Daoy (cell line): ENCODE measurements around the gene GMIP. TPM values are rescaled to one million over a fixed set of nuclear protein-coding genes. Genes with fewer than 3 reads are reported as not detected.

Source experiments
- total RNA-seq: library from RNA; depleted of rRNA; stranded (reverse); fragments of >200 nt; shearing (Covaris generic); gene quantifications from 2 replicates; pipeline ENCODE4 v1.2.3, GENCODE V29; 2014; rRNA removed

The GMIP gene
- total RNA-seq, 1 experiment from 2014 or later = 2.2 TPM

Other genes with a start within 250 kb of the GMIP start
- 43.9 and 45.6 TPM in 2 replicates for gene GATAD2A, start 238.0 kb downstream of the GMIP start, total RNA-seq
- 1.8 and 3.1 TPM in 2 replicates for gene TSSK6, start 128.1 kb downstream of the GMIP start, total RNA-seq
- 96.6 and 152 TPM in 2 replicates for gene NDUFA13, start 127.4 kb downstream of the GMIP start, total RNA-seq
- 1.4 and 2.7 TPM in 2 replicates for gene YJEFN3, start 114.7 kb downstream of the GMIP start, total RNA-seq
- gene CILP2, start 105.4 kb downstream of the GMIP start, total RNA-seq = 0.40 and 1.0 TPM in 2 replicates
- gene PBX4, start 25.0 kb downstream of the GMIP start, total RNA-seq = 0.42 and 1.9 TPM in 2 replicates
- 1.2 and 3.0 TPM in 2 replicates for gene LPAR2, start 15.4 kb downstream of the GMIP start, total RNA-seq
- 152 and 173 TPM in 2 replicates for gene ATP13A1, start 20.0 kb upstream of the GMIP start, total RNA-seq
- 11.0 and 12.4 TPM in 2 replicates for gene ZNF101, start 25.2 kb upstream of the GMIP start, total RNA-seq
- gene ZNF14, start 89.5 kb upstream of the GMIP start, total RNA-seq = 2.9 and 5.4 TPM in 2 replicates
- 18.5 and 18.6 TPM in 2 replicates for gene ZNF506, start 178.1 kb upstream of the GMIP start, total RNA-seq
- gene ZNF253, start 222.2 kb upstream of the GMIP start, total RNA-seq = 3.9 and 5.1 TPM in 2 replicates